Activated CD8-positive, alpha-beta memory T cell treated with anti-CD3 and anti-CD28 coated beads, Interleukin-2, amount 50 U/mL, for 1 hour (primary cell): Measurements from ENCODE around the gene MTCH1.
A peak's percentile ranks its signal among the peaks of the same experiment; 100 is the strongest.
"Not testable (repeated sequence)": the region's sequence is repeated elsewhere in the genome, so short reads cannot be mapped to it uniquely, and the experiment has no call there.

Source experiments
- DNase-seq: peaks from one replicate; pipeline ENCODE4 v3.0.0-alpha.2; 2020; ENCODE audit errors: extremely low read depth

MTCH1 gene

GRCh38 chr6:36997811-36998722 lies 12.1 kb upstream of the MTCH1 start:
- no peak for DNase-seq

GRCh38 chr6:36990401-36990800 lies 4.4 kb upstream of the MTCH1 start:
- DNase-seq = not testable (repeated sequence)

GRCh38 chr6:36989264-36989663 lies 3.3 kb upstream of the MTCH1 start:
- DNase-seq = no peak

- no peak for DNase-seq
Observed at GRCh38 chr6:36986704-36987047, 680 bp upstream of the MTCH1 start.

- no peak for DNase-seq
Observed at GRCh38 chr6:36985417-36985807, 584 bp downstream of the MTCH1 start.

- peak; percentile 53 for DNase-seq
Observed at GRCh38 chr6:36984581-36985416, 1.2 kb downstream of the MTCH1 start.

- DNase-seq = no peak
Observed at GRCh38 chr6:36983538-36983937, 2.5 kb downstream of the MTCH1 start.

GRCh38 chr6:36980876-36981619 lies 4.9 kb downstream of the MTCH1 start:
- DNase-seq = no peak

GRCh38 chr6:36980129-36980528 lies 5.9 kb downstream of the MTCH1 start:
- DNase-seq = no peak

- DNase-seq = no peak
Observed at GRCh38 chr6:36979347-36979742, 6.7 kb downstream of the MTCH1 start.

- DNase-seq = no peak
Observed at GRCh38 chr6:36978421-36979346, 7.3 kb downstream of the MTCH1 start.

GRCh38 chr6:36977470-36977941 lies 8.5 kb downstream of the MTCH1 start:
- no peak for DNase-seq

GRCh38 chr6:36976931-36977330 lies 9.1 kb downstream of the MTCH1 start:
- DNase-seq = no peak

- no peak for DNase-seq
Observed at GRCh38 chr6:36976509-36976908, 9.5 kb downstream of the MTCH1 start.

GRCh38 chr6:36976007-36976264 lies 10.1 kb downstream of the MTCH1 start:
- DNase-seq = no peak

- no peak for DNase-seq
Observed at GRCh38 chr6:36975231-36976006, 10.6 kb downstream of the MTCH1 start.

GRCh38 chr6:36973647-36974046 lies 12.3 kb downstream of the MTCH1 start:
- DNase-seq = no peak

- DNase-seq = no peak
Observed at GRCh38 chr6:36973190-36973589, 12.8 kb downstream of the MTCH1 start.

GRCh38 chr6:36971921-36972673 lies 13.9 kb downstream of the MTCH1 start:
- no peak for DNase-seq
